NCI-H2107 treated with DMSO at 0.1 percent for 48 hours (cell line): ENCODE data around the gene BICRAL.
A peak's percentile ranks its signal among the peaks of the same experiment; 100 is the strongest.
"Not testable (repeated sequence)": the region's sequence is repeated elsewhere in the genome, so short reads cannot be mapped to it uniquely, and the experiment has no call there.

Experiments
- DNase-seq: peaks from one replicate; lab custom pipeline; 2025; ENCODE audit not compliant: unreplicated experiment; lab: John Stamatoyannopoulos, UW

BICRAL gene, protein sequence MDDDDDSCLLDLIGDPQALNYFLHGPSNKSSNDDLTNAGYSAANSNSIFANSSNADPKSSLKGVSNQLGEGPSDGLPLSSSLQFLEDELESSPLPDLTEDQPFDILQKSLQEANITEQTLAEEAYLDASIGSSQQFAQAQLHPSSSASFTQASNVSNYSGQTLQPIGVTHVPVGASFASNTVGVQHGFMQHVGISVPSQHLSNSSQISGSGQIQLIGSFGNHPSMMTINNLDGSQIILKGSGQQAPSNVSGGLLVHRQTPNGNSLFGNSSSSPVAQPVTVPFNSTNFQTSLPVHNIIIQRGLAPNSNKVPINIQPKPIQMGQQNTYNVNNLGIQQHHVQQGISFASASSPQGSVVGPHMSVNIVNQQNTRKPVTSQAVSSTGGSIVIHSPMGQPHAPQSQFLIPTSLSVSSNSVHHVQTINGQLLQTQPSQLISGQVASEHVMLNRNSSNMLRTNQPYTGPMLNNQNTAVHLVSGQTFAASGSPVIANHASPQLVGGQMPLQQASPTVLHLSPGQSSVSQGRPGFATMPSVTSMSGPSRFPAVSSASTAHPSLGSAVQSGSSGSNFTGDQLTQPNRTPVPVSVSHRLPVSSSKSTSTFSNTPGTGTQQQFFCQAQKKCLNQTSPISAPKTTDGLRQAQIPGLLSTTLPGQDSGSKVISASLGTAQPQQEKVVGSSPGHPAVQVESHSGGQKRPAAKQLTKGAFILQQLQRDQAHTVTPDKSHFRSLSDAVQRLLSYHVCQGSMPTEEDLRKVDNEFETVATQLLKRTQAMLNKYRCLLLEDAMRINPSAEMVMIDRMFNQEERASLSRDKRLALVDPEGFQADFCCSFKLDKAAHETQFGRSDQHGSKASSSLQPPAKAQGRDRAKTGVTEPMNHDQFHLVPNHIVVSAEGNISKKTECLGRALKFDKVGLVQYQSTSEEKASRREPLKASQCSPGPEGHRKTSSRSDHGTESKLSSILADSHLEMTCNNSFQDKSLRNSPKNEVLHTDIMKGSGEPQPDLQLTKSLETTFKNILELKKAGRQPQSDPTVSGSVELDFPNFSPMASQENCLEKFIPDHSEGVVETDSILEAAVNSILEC

GRCh38 chr6:42781796-42782688 is at the start of gene BICRAL:
Gene BICRAL, plus strand, starts transcription at chr6:42782052. Its CDS starts 39,971 bp downstream, at chr6:42822023.
- peak; percentile 29 for DNase-seq

- DNase-seq: not testable (repeated sequence)
These were observed 47.9 kb upstream of the BICRAL start for GRCh38 chr6:42733867-42734481.

GRCh38 chr6:42735976-42736375 is 45.9 kb upstream of the BICRAL start:
- DNase-seq: no peak

DNA sequence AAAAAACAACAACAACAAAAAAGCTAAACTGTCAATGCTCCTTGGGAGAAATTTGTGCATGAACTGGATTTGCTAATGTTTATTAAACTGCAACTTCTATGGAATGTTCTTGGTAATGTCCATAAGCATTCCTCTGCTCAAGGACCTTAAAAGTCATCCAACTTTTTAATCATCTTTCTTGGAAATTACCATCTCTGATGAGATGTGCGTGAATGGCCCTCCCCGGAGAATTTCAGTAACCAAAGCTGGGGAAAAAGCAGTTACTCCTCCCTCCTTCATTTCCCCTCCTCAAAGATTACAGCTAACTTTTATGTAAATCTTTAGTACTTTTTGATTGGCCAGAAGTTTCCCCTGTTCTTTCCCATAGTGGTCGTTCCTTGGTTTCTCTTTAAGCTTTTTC is 41.1 kb upstream of the BICRAL start:
- DNase-seq: no peak

GRCh38 chr6:42742116-42742894 is 39.5 kb upstream of the BICRAL start:
- DNase-seq: peak; percentile 59

DNA sequence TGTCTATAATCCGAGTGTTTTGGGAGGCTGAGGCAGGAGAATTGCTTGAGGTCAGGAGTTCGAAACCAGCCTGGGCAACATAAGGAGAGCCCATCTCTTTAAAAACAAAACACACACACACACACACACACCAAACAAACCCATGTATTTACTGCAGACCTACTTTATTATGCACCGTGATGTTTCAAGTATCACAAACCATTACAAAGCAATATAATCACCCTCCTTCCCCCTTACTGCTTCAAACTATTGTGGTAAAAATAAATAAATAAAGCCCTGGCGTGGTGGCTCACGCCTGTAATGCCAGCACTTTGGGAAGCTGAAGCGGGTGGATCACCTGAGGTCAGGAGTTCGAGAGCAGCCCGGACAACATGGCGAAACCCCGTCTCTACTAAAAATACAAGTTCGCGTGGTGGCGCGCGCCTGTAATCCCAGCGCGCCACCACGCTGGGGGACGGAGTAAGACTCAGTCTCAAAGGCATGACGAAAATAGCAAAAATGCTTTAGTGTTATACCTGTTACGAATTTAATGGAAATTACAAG is 37.4 kb upstream of the BICRAL start:
- DNase-seq: no peak

DNA sequence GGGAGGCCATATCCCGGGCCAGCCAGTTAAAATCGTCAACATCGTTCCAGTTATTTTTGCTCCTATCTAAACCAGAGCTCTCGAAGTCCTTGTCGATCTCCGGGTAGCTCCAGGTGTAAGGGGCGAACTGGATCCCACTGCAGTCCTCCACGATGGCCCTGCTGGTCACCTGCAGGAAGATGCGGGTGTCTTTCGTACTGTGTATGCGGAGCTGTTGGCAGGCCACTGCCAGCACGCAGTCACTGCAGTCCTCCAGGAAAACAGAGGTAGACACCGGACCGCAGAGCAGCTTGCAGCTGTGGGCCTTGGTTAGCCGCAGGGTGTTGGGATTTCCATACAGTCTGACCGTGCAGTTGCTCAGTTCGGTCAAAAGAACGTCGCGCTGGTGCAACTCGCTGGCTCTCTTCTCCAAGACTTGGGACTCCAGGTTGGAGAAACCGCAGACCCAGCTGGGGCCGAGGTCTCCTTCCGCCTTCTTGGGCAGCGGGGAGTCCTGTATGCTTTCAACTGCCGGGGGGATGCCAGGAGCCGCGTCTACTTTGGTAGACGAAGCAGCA is 36.7 kb upstream of the BICRAL start:
- peak; percentile 12 for DNase-seq

- peak; percentile 93 for DNase-seq
These were observed 36.0 kb upstream of the BICRAL start, which contains the start of gene TBCC for GRCh38 chr6:42745640-42746462. Gene TBCC, minus strand, starts transcription at chr6:42746103. Its CDS starts 30 bp downstream, at chr6:42746073.

GRCh38 chr6:42746463-42747391 is 35.1 kb upstream of the BICRAL start:
- peak; percentile 11 for DNase-seq

GRCh38 chr6:42748203-42748898 is 33.5 kb upstream of the BICRAL start:
- no peak for DNase-seq

DNA sequence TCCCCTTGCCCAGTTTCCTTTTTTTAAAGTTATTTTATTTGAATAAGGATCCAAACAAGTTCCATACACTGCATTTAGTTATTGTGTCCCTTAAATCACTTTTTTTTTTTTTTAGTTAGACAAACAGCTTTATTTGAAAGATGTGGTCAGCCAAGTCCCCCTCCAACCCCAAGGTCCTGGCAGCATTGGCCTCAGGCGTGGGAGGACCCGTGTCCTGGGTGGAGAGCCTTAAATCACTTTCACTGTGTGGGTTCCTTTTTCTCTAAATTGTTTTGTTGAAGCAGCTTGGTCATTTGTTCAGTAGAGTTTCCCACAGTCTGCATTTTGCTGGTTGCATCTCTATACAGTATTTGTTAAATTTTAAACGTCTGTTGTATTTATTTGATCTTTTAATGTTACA is 30.8 kb upstream of the BICRAL start:
- DNase-seq: no peak

- no peak for DNase-seq
These were observed 27.1 kb upstream of the BICRAL start for GRCh38 chr6:42754759-42755158.

DNA sequence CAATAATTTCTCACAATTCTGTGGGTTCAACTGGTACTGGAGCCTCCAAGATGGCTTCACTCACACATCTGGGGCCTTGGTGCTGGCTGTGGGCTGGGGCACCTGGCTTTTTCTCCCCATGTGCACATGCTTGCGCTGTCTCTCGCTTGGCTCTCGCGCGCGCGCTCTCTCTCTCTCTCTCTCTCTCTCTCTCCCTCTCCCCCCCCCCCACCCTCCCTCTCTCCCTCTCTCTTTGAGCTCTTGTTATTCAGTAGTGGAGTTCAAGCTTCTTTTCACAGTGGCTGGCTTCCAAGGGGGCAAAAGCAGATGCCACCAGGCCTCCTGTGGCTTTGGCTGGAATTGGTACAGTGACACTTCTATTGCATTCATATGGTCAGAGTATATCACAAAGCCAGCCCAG is 25.1 kb upstream of the BICRAL start:
- no peak for DNase-seq

DNA sequence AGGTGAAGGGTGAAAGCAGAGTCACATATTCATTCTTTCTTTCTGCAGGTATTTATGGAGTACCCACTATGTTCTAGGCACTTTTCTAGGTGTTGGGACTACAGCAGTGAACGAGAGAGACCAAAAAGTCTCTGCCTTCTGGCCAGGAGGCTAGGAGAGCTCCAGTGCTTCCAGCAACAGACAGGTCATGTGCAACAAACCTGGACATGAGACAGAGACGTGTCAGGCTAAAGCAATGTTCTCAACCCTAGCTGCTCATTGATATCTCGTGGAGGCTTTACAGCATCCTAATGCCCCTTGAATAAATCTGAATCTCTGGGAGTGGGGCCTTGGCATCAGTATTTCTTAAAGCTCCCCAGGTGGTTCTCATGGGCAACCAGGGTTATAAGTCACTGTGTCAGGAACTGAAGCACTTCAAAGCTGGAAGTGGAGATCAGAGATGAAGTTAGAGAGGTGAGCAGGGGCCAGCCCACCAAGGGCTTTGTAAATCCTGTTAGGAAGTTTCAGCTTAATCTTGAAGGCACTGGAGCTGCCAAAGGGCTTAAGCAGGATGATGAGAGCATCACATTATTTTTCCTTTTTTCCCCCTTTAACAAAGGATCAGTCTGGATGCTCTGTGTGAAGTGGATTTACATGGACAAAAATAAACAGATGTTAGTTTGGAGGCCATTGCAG is 23.0 kb upstream of the BICRAL start:
- DNase-seq: no peak

GRCh38 chr6:42761287-42762067 is 20.4 kb upstream of the BICRAL start:
- DNase-seq: no peak
